GM23338 (cell line): ENCODE results near the gene SLC9A8. TPM values are rescaled to one million over a fixed set of nuclear protein-coding genes. Genes with fewer than 3 reads are reported as not detected.

Experiments
- ATAC-seq: fragments of 200-7000 bp; cut with Tn5 transposase; 3 replicates; pipeline ENCODE4 v1.9.1; 2020
- DNase-seq: peaks from one replicate; pipeline ENCODE4 v3.0.0-alpha.2; 2015; ENCODE audit warnings: low spot score
- H2AFZ ChIP-seq: fragments of 200-600 bp; sonication (generic); 2 replicates; pipeline ENCODE4 v1.8.0; 2016; ENCODE audit warnings: antibody characterized with exemption, mild to moderate bottlenecking, moderate library complexity
- H3F3A ChIP-seq: fragments of 200-600 bp; sonication (generic); replicated peaks from 2 replicates; pipeline ENCODE4 v1.8.0; 2017; ENCODE audit warnings: antibody characterized with exemption, mixed run types, low read depth
- H3K27ac ChIP-seq: fragments of 200-600 bp; sonication (generic); 2 replicates; pipeline ENCODE4 v1.6.1; 2016; ENCODE audit warnings: low read depth
- H3K27me3 ChIP-seq: fragments of 200-600 bp; sonication (generic); 2 replicates; pipeline ENCODE4 v1.8.0; 2016; ENCODE audit warnings: mild to moderate bottlenecking, mixed run types, moderate library complexity; ENCODE audit not compliant: insufficient read depth
- H3K36me3 ChIP-seq: fragments of 200-600 bp; sonication (generic); 2 replicates; pipeline ENCODE4 v1.8.0; 2016; ENCODE audit warnings: mild to moderate bottlenecking; ENCODE audit not compliant: insufficient read depth
- H3K4me1 ChIP-seq: fragments of 200-600 bp; sonication (generic); 2 replicates; pipeline ENCODE4 v1.8.0; 2016; ENCODE audit warnings: mild to moderate bottlenecking, moderate library complexity; ENCODE audit not compliant: insufficient read depth
- H3K4me2 ChIP-seq: fragments of 200-600 bp; sonication (generic); 2 replicates; pipeline ENCODE4 v1.7.1; 2017; ENCODE audit warnings: mixed run types
- H3K4me3 ChIP-seq: fragments of 200-600 bp; sonication (generic); 2 replicates; pipeline ENCODE4 v1.6.1; 2016; ENCODE audit warnings: mixed run types
- H3K79me2 ChIP-seq: fragments of 200-600 bp; sonication (generic); replicated peaks from 2 replicates; pipeline ENCODE4 v1.8.0; 2017; ENCODE audit warnings: mild to moderate bottlenecking; ENCODE audit not compliant: insufficient read depth
- H3K9me2 ChIP-seq: fragments of 200-600 bp; sonication (generic); 2 replicates; pipeline ENCODE4 v1.8.0; 2017; ENCODE audit not compliant: insufficient read depth
- H4K20me1 ChIP-seq: fragments of 200-600 bp; sonication (generic); replicated peaks from 2 replicates; pipeline ENCODE4 v1.8.0; 2017; ENCODE audit warnings: mild to moderate bottlenecking; ENCODE audit not compliant: insufficient read depth
- H3K27ac Mint-ChIP-seq: 2 replicates; pipeline ENCODE4 v1.8.0; 2020; ENCODE audit warnings: inconsistent platforms, mild to moderate bottlenecking, moderate library complexity, mixed read lengths
- H3K27me3 Mint-ChIP-seq: 3 replicates; pipeline ENCODE4 v1.8.0; 2022; ENCODE audit warnings: low read depth, mild to moderate bottlenecking, moderate library complexity, mixed read lengths, inconsistent platforms; ENCODE audit not compliant: insufficient read depth, poor library complexity
- H3K36me3 Mint-ChIP-seq: 3 replicates; pipeline ENCODE4 v1.8.0; 2021; ENCODE audit warnings: low read depth, mild to moderate bottlenecking, inconsistent platforms, moderate library complexity, mixed read lengths
- H3K4me1 Mint-ChIP-seq: 3 replicates; pipeline ENCODE4 v1.8.0; 2020; ENCODE audit warnings: mild to moderate bottlenecking, inconsistent platforms, mixed read lengths
- H3K4me3 Mint-ChIP-seq: 3 replicates; pipeline ENCODE4 v1.8.0; 2021; ENCODE audit warnings: moderate library complexity, mild to moderate bottlenecking, inconsistent platforms, mixed read lengths
- H3K9me3 Mint-ChIP-seq: 3 replicates; pipeline ENCODE4 v1.8.0; 2020; ENCODE audit warnings: moderate library complexity, mild to moderate bottlenecking, inconsistent platforms, mixed read lengths
- CREB1 ChIP-seq: fragments of 250-450 bp; sonication (Bioruptor Pico); IDR thresholded peaks from 2 replicates; pipeline ENCODE4 v1.5.0; 2020; ENCODE audit warnings: low read depth, mild to moderate bottlenecking, moderate library complexity
- CTCF ChIP-seq, 2 experiments: fragments of 200-600 bp in 1 of 2; sonication (generic) in 1 of 2; conservative IDR thresholded peaks; 2 replicates each; pipeline versions ENCODE4 v1.5.1 to v1.6.1; 2016 to 2017; ENCODE audit warnings: antibody characterized with exemption in 2 of 2, low read depth in 2 of 2, mild to moderate bottlenecking in 2 of 2, moderate library complexity in 1 of 2
- ETS1 ChIP-seq: IDR thresholded peaks from 2 replicates; pipeline ENCODE4 v1.6.1; 2016; ENCODE audit warnings: antibody characterized with exemption
- EZH2 ChIP-seq: fragments of 200-600 bp; sonication (generic); IDR thresholded peaks from one replicate; pipeline ENCODE4 v1.8.0; 2017; ENCODE audit warnings: antibody characterized with exemption, mild to moderate bottlenecking, low read depth; ENCODE audit not compliant: unreplicated experiment
- EZH2phosphoT487 ChIP-seq: fragments of 200-600 bp; sonication (generic); IDR thresholded peaks from one replicate; pipeline ENCODE4 v1.8.1; 2018; ENCODE audit warnings: antibody characterized with exemption; ENCODE audit not compliant: unreplicated experiment
- JUNB ChIP-seq: IDR thresholded peaks from one replicate; pipeline ENCODE4 v1.6.1; 2016; ENCODE audit warnings: antibody characterized with exemption; ENCODE audit not compliant: unreplicated experiment
- NANOG ChIP-seq: IDR thresholded peaks from 2 replicates; pipeline ENCODE4 v1.6.1; 2016; ENCODE audit warnings: antibody characterized with exemption, borderline replicate concordance
- POLR2AphosphoS5 ChIP-seq: IDR thresholded peaks from 2 replicates; pipeline ENCODE4 v1.6.1; 2016; ENCODE audit warnings: antibody characterized with exemption, low read depth
- REST ChIP-seq: IDR thresholded peaks from one replicate; pipeline ENCODE4 v1.6.1; 2018; ENCODE audit warnings: antibody characterized with exemption; ENCODE audit not compliant: unreplicated experiment
- STAT1 ChIP-seq: IDR thresholded peaks from one replicate; pipeline ENCODE4 v1.6.1; 2016; ENCODE audit warnings: antibody characterized with exemption; ENCODE audit not compliant: unreplicated experiment
- ZNF114 ChIP-seq: fragments of 250-450 bp; sonication (Bioruptor Pico); IDR thresholded peaks from 2 replicates; pipeline ENCODE4 v1.5.0; 2020; ENCODE audit warnings: mild to moderate bottlenecking, moderate library complexity
- ZNF331 ChIP-seq: fragments of 250-450 bp; sonication (Bioruptor Pico); IDR thresholded peaks from 2 replicates; pipeline ENCODE4 v1.5.0; 2020; ENCODE audit warnings: low read depth, mild to moderate bottlenecking, moderate library complexity
- ZNF462 ChIP-seq: fragments of 250-450 bp; sonication (Bioruptor Pico); IDR thresholded peaks from 2 replicates; pipeline ENCODE4 v1.5.0; 2020; ENCODE audit warnings: mild to moderate bottlenecking, moderate library complexity
- polyA plus RNA-seq: library from polyadenylated mRNA; unstranded; fragments of >200 nt; fragmentation: Nextera tagmentation; extraction: Ambion mirVana; gene quantifications from 2 replicates; pipeline ENCODE4 v1.2.1, GENCODE V29; 2016
- total RNA-seq: library from RNA; depleted of rRNA; stranded (reverse); fragments of >200 nt; shearing (Covaris generic); gene quantifications from 2 replicates; pipeline ENCODE4 v1.2.3, GENCODE V29; 2014

The SLC9A8 gene
- total and polyA plus RNA-seq, 2 experiments from 2014 or later: 2.6 to 6.4 TPM

- Mint-ChIP-seq H3K9me3 (no peaks in the 10 kb centered on the region; the same call in 2 of the 3 replicates), H3K27me3 (peaks cover 7% of the 10 kb centered on the region), H3K4me1 (peaks cover 18% of the 10 kb centered on the region), H3K27ac (peak overlapping the region; percentile 98), H3K36me3 (peaks cover 12% of the 10 kb centered on the region), H3K4me3 (peak overlapping the region; percentile 98)
- H4K20me1 ChIP-seq: no peaks in the 10 kb centered on the region; the same call in 1 of the 2 replicates
- peak overlapping the region; percentile 93 for H2AFZ ChIP-seq
- H3K4me2 ChIP-seq: peak overlapping the region; percentile 97
- ATAC-seq (peak; percentile 5; the same call in 2 of the 3 replicates), DNase-seq (no peak)
- no peaks in the 10 kb centered on the region for H3K27me3 ChIP-seq
- H3K4me3 ChIP-seq: peak overlapping the region; percentile 98
- H3K27ac ChIP-seq: peak overlapping the region; percentile 99
- no peaks in the 10 kb centered on the region; the same call in 1 of the 2 replicates for H3K36me3 ChIP-seq
- TF ChIP-seq ZNF114 (CRISPR knock-in tag) (no peak), POLR2AphosphoS5 (no peak), ZNF462 (CRISPR knock-in tag) (no peak), EZH2 (no peak), JUNB (no peak), CREB1 (CRISPR knock-in tag) (no peak), CTCF (conservative IDR thresholded peaks at IDR 0.05; ENCODE audit: low read depth in 2 of 2) (no peak), ZNF331 (CRISPR knock-in tag) (no peak), NANOG (no peak), STAT1 (no peak), EZH2phosphoT487 (no peak), REST (no peak), ETS1 (no peak)
- H3K79me2 ChIP-seq: no peaks in the 10 kb centered on the region; the same call in 1 of the 2 replicates
- H3F3A ChIP-seq: peaks cover 8% of the 10 kb centered on the region; the same call in 1 of the 2 replicates
- H3K4me1 ChIP-seq: peaks cover 13% of the 10 kb centered on the region
- H3K9me2 ChIP-seq: no peaks in the 10 kb centered on the region
These were observed 662 bp upstream of the SLC9A8 start for GRCh38 chr20:49811825-49812506.
